ENCODE results near the gene PPP1R18. TPM values are rescaled to one million over a fixed set of nuclear protein-coding genes. Genes with fewer than 3 reads are reported as not detected.

The PPP1R18 gene
- total and polyA plus RNA-seq, 9 of the 15 experiments (the other 6 are each of a cell fraction or from before 2014, with no cell fraction given), result 12.0 to 99.2 (median 42.6) TPM

- TF ChIP-seq HMGXB4 (CRISPR knock-in tag; IDR thresholded peaks at IDR 0.05), result no peak
- no peak for TF ChIP-seq NCOA6 (IDR thresholded peaks at IDR 0.05)
- no peak for TF ChIP-seq ZNF77 (CRISPR knock-in tag; IDR thresholded peaks at IDR 0.05)
- TF ChIP-seq NBN (IDR thresholded peaks at IDR 0.05; ENCODE audit: low read depth), result no peak
- TF ChIP-seq ARID2 (IDR thresholded peaks at IDR 0.05), result no peak
- no peak for TF ChIP-seq ZNF655 (CRISPR knock-in tag; IDR thresholded peaks at IDR 0.05)
- no peak for TF ChIP-seq FOXK1 (CRISPR knock-in tag; IDR thresholded peaks at IDR 0.05; ENCODE audit: borderline replicate concordance)
- no peak for TF ChIP-seq SMARCC2 (IDR thresholded peaks at IDR 0.05; ENCODE audit: low read depth)
- TF ChIP-seq ZNF212 (CRISPR knock-in tag; IDR thresholded peaks at IDR 0.05), result no peak
- TF ChIP-seq ZNF24 (IDR thresholded peaks at IDR 0.05), result no peak
- no peak for TF ChIP-seq ESRRA (IDR thresholded peaks at IDR 0.05; ENCODE audit: borderline replicate concordance, low read depth)
- no peak for TF ChIP-seq MBD2 (IDR thresholded peaks at IDR 0.05; ENCODE audit: borderline replicate concordance, low read depth)
- TF ChIP-seq BDP1 (IDR thresholded peaks at IDR 0.05; ENCODE audit: insufficient read depth, insufficient read length), result no peak
- no peak for TF ChIP-seq ATF4 (CRISPR knock-in tag; IDR thresholded peaks at IDR 0.05)
- TF ChIP-seq ZBTB34 (CRISPR knock-in tag; IDR thresholded peaks at IDR 0.05), result no peak
- TF ChIP-seq NFXL1 (CRISPR knock-in tag; IDR thresholded peaks at IDR 0.05), result no peak
- no peak for TF ChIP-seq ZNF232 (CRISPR knock-in tag; IDR thresholded peaks at IDR 0.05)
- no peak for TF ChIP-seq ZNF395 (CRISPR knock-in tag; IDR thresholded peaks at IDR 0.05)
- no peak for TF ChIP-seq NELFE (IDR thresholded peaks at IDR 0.05; ENCODE audit: insufficient read depth, insufficient read length)
- no peak for TF ChIP-seq ELK3 (CRISPR knock-in tag; IDR thresholded peaks at IDR 0.05)
- TF ChIP-seq FOS (IDR thresholded peaks at IDR 0.05; ENCODE audit: extremely low read depth, insufficient read length), result no peak
- TF ChIP-seq KDM1A (IDR thresholded peaks at IDR 0.05), result no peak
- no peak for TF ChIP-seq THRAP3 (IDR thresholded peaks at IDR 0.05; ENCODE audit: borderline replicate concordance)
These were observed 1.4 kb upstream of the PPP1R18 start (continued) for GRCh38 chr6:30687659-30688431.
